HG03378 (cell line): ENCODE data around the gene ERC2.

Experiments used
- ATAC-seq: cut with Tn5 transposase; IDR thresholded peaks from one replicate; pipeline ENCODE4 v1.9.1; 2021; ENCODE audit warnings: mild to moderate bottlenecking, moderate library complexity; ENCODE audit not compliant: unreplicated experiment

The ERC2 gene

GRCh38 chr3:55728461-55729100, 739.7 kb downstream of the ERC2 start:
- no peak for ATAC-seq

- no peak for ATAC-seq
Measured at GRCh38 chr3:55726501-55726775, 741.8 kb downstream of the ERC2 start.

- no peak for ATAC-seq
Measured at GRCh38 chr3:55725681-55726500, 742.4 kb downstream of the ERC2 start.

GRCh38 chr3:55724821-55725220, 743.4 kb downstream of the ERC2 start:
- no peak for ATAC-seq

- ATAC-seq: no peak
Measured at GRCh38 chr3:55724407-55724784, 743.9 kb downstream of the ERC2 start.

- no peak for ATAC-seq
Measured at GRCh38 chr3:55723653-55724406, 744.4 kb downstream of the ERC2 start.

- no peak for ATAC-seq
Measured at GRCh38 chr3:55721716-55722484, 746.4 kb downstream of the ERC2 start.

GRCh38 chr3:55720614-55721013, 747.7 kb downstream of the ERC2 start:
- ATAC-seq: no peak

- ATAC-seq: no peak
Measured at GRCh38 chr3:55719508-55719907, 748.8 kb downstream of the ERC2 start.

- ATAC-seq: no peak
Measured at GRCh38 chr3:55719006-55719405, 749.3 kb downstream of the ERC2 start.

- ATAC-seq: no peak
Measured at GRCh38 chr3:55718521-55718921, 749.7 kb downstream of the ERC2 start.

- ATAC-seq: no peak
Measured at GRCh38 chr3:55718074-55718473, 750.2 kb downstream of the ERC2 start.

GRCh38 chr3:55717481-55717880, 750.8 kb downstream of the ERC2 start:
- ATAC-seq: no peak

- peak; percentile 43 for ATAC-seq
Measured at GRCh38 chr3:55716611-55717225, 751.5 kb downstream of the ERC2 start.

- ATAC-seq: no peak
Measured at GRCh38 chr3:55716044-55716443, 752.2 kb downstream of the ERC2 start.

- ATAC-seq: no peak
Measured at GRCh38 chr3:55714057-55714456, 754.2 kb downstream of the ERC2 start.

GRCh38 chr3:55711646-55712045, 756.6 kb downstream of the ERC2 start:
- no peak for ATAC-seq

GRCh38 chr3:55709411-55710012, 758.8 kb downstream of the ERC2 start:
- no peak for ATAC-seq

- no peak for ATAC-seq
Measured at GRCh38 chr3:55708921-55709320, 759.3 kb downstream of the ERC2 start.

GRCh38 chr3:55708242-55708641, 760.0 kb downstream of the ERC2 start:
- ATAC-seq: no peak
